HL-60/S4 treated with retinoic acid at 250 ng/mL for 4 days and 3 days (cell line): ENCODE data around the gene UTP25.

Source experiments
- in situ Hi-C: fragments of 300-500 bp; cut with MboI; formaldehyde crosslinking; loops from 2 replicates; pipeline ENCODE4 v1.7.0; 2022; ENCODE audit warnings: low sequenced_read_pairs

The UTP25 gene

GRCh38 chr1:209805341-209805781 is 22.4 kb upstream of the UTP25 start:
- in situ Hi-C loops: no loop called here

DNA sequence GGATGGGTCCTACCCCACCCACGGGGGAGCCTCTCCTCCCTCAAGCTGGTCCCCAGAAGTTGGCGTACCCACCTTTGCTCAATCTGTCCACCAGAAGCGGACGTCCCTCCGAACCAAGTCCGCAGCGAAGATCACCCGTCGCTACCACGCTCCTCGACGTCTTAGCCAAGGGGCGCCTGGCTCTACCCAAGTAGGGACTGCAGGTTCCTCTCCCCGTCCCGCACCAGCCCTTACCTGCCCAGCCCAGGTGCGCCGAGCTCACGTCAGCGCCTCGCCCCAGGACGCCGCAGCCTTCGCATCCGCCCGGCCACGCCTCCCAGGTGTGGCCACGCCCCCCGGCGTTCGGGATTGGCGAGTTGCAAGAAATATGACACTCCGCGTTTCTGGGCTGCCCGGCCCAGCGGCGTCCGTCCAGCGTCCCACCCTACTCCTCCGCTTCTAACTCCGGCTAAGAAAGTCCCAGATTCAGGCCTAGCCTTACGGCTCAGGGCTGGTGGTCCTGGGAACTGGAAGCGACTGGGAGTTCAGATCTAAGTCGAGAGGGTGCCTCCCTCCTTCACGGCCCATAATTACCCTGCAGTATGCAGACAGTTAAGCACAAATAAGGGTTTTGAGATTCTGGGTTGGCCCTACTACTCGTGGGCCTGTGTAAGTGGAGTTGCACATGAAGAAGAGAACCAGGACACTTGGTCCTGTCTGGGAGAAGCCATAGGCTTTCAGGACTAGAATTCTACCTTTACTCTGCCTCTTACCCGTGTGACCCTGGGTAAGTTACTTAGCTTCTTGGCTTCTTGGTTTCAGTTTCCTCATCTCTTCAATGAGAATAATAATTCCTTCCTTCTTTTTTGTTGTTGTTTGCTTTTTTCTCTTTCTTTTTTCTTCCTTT is 21.7 kb upstream of the UTP25 start, which contains the start of gene IRF6:
TSS of gene IRF6 (minus strand) at position 268 of the 886 bp plus-strand sequence. CDS start 4,729 bp downstream, outside the sequence.
- in situ Hi-C loops: no loop called here

DNA sequence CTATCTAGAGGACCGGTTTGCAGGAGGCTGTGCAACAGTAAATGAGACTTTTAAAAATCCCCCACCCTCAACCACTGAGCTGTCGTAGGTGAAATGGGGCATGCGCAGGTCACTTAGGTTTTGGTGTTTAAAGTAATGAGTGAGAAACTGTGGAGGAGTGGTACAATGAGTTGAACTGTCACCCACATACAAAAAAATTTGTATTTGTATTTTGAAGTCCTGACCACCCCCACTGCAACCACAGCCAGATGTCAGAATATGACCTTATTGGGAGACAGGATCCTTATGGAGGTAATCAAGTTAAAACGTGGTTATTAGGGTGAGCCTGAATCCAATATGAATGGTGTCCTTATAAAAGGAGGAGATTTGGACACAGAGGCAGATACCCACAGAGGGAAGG is 20.3 kb upstream of the UTP25 start:
- in situ Hi-C loops: no loop called here

DNA sequence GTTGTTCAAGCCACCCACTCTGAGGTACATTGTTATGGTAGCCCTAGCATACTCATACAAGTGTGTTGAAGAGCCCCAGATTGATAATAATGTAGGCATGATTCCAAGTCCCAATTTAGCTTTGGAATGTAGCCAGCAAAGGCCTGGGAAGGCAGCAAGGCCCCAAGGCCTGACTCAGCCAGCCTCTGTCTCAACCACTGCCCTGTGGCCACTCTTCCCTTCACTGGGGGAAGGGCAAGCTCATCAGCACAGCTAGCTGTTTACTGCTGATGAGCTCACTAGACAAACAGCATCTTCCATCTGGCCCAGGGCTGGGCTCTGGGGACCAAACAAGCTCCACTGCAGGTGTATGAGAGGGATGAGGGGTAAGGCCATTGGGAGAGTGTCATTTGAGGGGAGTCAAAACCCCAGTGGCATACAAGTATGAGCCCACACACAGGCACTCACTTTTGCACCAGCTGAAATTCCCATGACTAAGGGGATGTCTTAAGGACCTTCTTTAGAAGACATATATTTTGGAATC is 19.7 kb upstream of the UTP25 start:
- in situ Hi-C loops: no loop called here

- in situ Hi-C loops: no loop called here
Measured at GRCh38 chr1:209809611-209810010, 18.2 kb upstream of the UTP25 start.

GRCh38 chr1:209810783-209811182 is 17.0 kb upstream of the UTP25 start:
- in situ Hi-C loops: no loop called here

GRCh38 chr1:209813902-209814301 is 13.9 kb upstream of the UTP25 start:
- in situ Hi-C loops: no loop called here

GRCh38 chr1:209815490-209815889 is 12.3 kb upstream of the UTP25 start:
- in situ Hi-C loops: no loop called here

- in situ Hi-C loops: no loop called here
Measured at GRCh38 chr1:209815931-209816341, 11.8 kb upstream of the UTP25 start.

GRCh38 chr1:209816923-209817322 is 10.8 kb upstream of the UTP25 start:
- in situ Hi-C loops: no loop called here

DNA sequence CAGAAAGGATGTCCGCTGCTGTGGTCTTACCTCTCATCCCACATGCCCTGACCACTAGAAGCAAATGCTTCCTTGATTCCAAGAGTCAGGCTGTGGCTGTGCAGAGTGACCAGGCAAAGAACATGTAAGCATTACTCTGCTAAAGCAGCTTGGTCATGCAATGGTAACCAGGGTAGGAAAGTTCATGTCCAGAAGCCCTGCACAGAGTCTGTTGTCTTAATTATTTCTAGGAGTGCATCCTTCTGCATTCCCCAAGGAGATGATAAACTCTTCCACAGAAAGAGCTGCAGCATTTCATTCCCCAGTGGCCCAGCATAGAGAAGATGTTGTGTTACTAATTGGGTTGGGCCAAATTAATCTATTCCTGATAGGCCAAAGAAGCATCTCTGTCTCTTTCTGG is 10.1 kb upstream of the UTP25 start:
- in situ Hi-C loops: no loop called here

DNA sequence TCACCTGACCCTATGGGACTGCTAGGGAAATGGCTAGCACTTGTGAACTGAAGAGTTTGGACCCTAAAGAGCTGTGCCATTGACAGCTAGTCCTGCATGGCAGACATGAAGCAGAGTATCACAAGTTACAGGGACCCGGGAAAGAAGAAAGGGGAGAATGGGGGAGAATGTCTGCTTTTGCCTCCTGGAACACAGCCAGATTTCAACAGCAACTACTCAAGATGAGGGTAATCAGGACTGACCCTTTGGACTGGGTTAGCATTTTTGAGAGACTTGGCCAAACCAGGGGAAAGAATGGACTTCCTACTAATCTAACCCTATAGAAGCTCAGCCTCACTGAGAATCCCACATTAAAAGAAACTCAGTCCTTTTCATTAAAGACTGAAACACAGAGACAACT is 8.7 kb upstream of the UTP25 start:
- in situ Hi-C loops: no loop called here

GRCh38 chr1:209820986-209821385 is 6.8 kb upstream of the UTP25 start:
- in situ Hi-C loops: no loop called here

DNA sequence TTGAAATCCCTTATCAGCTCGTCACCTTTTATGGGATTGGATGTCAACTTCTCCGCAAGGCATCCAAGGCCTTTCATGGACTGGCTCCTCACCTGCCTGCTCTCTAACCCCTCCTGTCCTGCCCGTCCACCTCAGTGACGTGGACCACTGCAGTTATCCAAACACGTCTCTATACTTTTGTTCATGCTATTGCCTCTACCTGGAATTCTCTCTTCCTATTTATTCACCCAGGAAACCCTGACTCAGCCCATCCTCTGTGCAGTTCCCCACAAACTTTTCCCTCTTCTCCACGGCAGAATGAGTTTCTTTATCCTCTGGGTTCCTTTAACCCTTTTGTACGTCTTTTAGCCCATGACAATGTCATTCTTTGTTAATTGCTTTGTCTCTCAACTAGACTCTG is 5.1 kb upstream of the UTP25 start:
- in situ Hi-C loops: no loop called here

DNA sequence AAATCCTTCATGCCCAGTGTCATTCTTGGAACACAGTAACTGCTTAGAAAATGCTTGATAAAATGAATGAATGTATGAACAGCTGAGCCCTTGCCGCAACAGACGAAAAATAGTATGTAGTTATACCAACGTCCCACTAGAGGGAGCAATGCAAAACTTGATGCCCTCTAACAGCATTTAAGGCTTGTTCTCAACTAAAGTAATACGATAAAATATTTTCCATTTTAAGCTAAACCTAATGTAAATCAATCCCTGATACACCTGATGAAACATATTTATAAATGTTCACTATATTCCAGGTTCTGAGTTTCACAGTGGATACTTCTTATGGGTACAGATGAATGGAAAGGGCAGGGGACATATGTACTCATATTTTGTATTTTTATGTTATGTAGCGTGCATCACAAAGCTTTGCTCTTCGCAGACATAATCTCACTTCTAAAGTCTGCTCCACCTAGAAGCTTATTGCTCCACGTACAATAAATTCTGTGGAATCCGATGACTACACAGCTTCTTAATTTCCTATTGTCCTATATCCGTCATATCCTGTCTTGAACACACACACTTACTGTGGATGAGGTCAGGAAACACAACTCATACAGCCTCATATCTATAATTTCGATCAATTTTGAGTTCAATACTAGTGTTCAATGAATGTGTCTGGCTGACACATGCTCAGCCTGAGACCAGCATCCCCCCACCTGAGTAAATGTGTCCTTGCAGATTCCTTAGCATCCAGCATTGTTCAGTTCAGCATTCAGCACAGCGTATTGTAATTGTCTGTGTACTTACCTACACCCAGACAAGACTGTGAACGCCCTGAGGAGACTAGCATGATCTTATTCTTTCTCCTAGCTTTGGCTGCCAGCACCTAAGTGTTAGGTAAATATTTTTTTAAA is 4.4 kb upstream of the UTP25 start:
- in situ Hi-C loops: no loop called here

GRCh38 chr1:209825591-209826434 is 2.0 kb upstream of the UTP25 start:
- in situ Hi-C loops: no loop called here

- in situ Hi-C loops: no loop called here
Measured at GRCh38 chr1:209829716-209830115, 1.9 kb downstream of the UTP25 start.

DNA sequence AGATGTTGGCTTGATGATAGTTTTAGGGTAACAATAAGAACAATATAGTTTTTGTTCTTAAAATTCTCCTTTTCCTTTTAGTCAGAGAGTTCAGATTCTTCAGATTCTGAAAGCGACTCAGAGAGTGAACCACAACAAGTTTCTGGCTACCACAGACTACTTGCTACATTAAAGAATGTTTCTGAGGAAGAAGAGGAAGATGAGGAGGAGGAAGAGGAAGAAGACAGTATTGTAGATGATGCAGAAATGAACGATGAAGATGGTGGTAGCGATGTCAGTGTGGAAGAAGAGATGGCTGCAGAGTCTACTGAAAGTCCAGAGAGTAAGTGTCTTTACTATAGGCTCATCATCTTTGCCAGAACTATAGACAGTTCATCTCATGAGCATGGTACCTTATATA is 3.0 kb downstream of the UTP25 start:
- in situ Hi-C loops: no loop called here

GRCh38 chr1:209831615-209832014 is 3.8 kb downstream of the UTP25 start:
- in situ Hi-C loops: no loop called here

DNA sequence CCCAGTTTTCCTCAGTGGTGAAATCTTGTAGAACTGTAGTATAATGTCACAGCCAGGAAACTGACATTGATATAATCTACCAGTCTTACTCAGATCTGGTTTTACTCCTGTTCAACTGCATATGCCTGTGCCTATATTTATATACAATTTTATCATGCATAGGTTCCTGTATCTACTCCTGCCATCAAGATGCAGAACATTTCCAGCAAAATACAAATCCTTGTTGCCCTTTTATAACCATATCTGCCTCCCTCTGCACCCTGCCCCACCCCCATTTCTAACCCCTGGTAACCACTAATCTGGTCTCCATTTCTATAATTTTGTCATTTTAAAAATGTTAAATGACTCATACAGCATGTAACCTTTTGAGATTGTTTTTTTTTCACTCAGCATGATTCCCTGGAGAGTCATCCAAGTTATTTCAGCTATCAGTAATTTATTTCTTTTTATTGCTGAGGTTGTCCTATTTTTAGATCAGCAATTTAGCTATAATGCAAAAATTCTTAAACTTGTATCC is 8.1 kb downstream of the UTP25 start:
- in situ Hi-C loops: no loop called here
